Activated CD4-positive, alpha-beta T cell treated with anti-CD3 and anti-CD28 coated beads, Interleukin-2, amount 50 U/mL, for 4 hours (primary cell): Measurements from ENCODE around the gene ATF7.
A peak's percentile ranks its signal among the peaks of the same experiment; 100 is the strongest.
"Not testable (repeated sequence)": the region's sequence is repeated elsewhere in the genome, so short reads cannot be mapped to it uniquely, and the experiment has no call there.

Experiments used
- DNase-seq, 2 experiments: peaks; one replicate each; pipeline ENCODE4 v3.0.0-alpha.2; 2020

ATF7 gene

DNA sequence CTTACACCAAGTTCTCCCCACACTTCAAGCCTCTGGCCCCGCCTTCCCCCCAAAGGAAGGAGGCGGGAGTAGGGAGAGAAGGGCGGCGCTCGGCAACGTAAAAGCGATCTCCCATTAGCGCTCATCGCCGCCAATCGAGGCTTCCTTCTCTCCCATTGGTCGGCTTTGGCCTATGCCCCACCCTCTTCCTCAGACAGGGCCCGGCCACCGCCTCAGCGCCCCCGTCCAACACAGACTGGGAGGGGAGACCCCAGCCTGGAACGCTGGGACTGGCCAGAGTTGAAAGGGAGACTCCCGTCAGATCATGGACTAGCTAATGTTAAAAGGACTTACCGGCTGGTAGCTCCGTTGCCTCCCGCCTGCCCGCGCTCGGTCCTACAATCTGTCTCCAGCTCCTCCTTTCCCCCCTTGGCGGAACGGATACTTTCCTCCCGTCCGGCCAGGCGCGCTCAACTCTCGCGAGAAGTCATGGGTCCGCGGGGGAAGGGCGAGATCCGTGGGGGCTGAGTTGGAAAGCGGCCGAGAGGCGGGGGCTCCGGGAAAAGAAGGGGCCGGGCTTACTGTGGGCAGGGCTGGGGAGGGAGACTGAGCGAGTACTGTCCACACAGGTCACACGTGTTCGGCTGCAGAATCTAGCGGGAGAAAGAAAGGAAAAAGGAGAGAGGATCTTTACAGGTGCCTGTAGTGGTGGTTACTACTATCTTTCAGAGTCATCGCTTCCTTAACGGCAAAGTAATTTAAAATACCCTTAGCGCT is at the start of gene ATF7:
Gene ATF7 (minus strand): TSS at position 437 of the 756 bp plus-strand sequence. CDS start 25,382 bp downstream, outside the sequence.
- peak; percentile 98 to 99 for DNase-seq

- DNase-seq = no peak
Observed at GRCh38 chr12:53674977-53675700, 49.0 kb upstream of the ATF7 start.

- no peak for DNase-seq
Observed at GRCh38 chr12:53670971-53671370, 44.8 kb upstream of the ATF7 start.

DNA sequence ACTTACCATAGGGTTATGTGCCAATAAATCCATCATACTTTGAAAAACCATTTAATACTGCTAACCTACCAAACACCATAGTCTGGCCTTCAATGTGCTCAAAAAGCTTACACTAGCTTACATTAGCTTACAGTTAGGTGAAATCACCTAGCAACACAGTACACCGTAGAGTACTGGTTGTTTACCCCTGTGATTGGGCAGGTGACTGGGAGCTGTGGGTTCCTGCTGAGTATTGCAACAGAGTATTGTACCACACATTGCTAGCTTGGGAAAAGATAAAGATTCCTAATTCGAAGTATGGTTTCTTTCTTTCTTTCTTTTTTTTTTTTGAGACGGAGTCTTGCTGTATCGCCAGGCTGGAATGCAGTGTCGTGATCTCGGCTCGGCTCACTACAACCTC is 44.1 kb upstream of the ATF7 start:
- no peak for DNase-seq

DNA sequence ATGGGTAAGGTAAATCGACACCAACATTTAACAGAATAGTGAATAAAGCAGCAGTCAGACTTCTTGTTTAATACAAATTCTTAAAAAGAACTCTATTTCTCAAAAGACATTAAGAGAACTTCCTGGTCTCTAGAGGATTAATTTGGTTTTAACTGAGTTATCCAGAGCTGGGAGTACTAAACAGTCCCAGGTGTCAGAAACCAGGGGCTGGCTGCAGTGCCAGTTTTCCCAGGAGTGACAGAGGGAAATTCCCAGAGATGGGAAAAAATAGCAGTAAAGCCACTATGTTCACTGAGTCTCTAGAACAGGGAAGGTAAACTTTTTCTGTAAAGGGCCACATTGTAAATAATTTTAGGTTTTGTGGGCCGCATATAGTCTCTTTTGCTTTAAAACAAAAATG is 40.9 kb upstream of the ATF7 start:
- no peak for DNase-seq

GRCh38 chr12:53664936-53665335 is 38.8 kb upstream of the ATF7 start:
- DNase-seq = no peak

GRCh38 chr12:53664191-53664590 is 38.0 kb upstream of the ATF7 start:
- DNase-seq = no peak

- DNase-seq = no peak
Observed at GRCh38 chr12:53660041-53660440, 33.9 kb upstream of the ATF7 start.

DNA sequence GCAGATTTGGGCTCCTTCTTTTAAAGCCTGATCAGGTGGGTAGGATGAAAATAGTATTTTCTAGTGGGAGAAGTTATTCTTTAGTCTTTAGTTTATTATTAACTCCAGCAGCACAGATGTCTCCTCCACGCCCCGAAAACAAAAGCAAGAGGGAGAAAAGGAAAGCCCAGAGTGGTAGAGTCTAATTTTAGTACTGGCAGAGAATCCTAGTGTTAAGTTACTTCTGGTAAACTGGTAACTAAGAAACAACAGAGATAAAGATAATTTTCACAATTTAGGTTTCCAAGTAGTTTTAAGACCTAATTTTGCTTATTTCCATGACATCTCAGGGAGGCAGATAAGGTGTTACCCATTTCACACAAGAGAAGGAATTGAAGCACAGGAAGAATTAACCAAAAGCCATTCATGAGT is 33.4 kb upstream of the ATF7 start:
- no peak for DNase-seq

- DNase-seq = no peak
Observed at GRCh38 chr12:53659011-53659551, 32.9 kb upstream of the ATF7 start.

GRCh38 chr12:53657041-53657440 is 30.9 kb upstream of the ATF7 start:
- DNase-seq = no peak

DNA sequence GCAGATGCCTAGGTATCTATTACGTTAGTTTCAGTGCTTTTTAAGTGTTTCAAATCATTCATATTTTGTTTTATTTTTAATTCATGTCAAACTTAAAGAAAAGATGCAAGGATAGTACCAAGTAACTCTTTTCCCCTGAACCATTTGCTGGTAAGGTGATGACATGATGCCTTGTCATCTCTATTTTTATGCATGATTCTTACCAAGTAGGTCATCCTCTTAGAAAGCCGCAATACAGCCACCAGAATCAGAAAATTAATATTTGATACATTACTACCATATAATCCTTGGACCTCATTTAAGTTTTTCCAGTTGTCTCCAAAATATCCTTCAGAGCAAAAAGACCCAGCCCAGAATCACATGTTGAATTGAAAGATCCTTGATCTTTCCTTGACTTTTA is 27.4 kb upstream of the ATF7 start:
- DNase-seq = no peak

- no peak for DNase-seq
Observed at GRCh38 chr12:53652366-53652765, 26.2 kb upstream of the ATF7 start.

DNA sequence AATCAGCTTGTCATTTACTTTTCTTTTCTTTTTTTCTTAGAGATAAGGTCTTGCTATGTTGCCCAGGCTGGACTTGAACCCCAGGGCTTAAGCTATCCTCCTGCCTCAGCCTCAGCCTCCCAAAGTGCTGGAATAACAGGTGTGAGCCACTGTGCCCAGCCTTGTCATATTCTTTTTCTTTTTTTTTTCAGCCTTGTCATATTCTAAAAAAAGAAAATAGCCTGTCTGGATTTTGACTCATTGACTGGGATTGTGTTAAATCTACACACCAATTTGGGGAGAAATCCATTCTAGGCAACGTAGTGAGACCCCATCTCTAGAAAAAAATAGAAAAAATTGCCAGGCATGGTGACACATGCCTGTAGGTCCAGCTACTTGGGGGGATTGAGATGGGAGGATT is 25.6 kb upstream of the ATF7 start:
- DNase-seq = no peak

DNA sequence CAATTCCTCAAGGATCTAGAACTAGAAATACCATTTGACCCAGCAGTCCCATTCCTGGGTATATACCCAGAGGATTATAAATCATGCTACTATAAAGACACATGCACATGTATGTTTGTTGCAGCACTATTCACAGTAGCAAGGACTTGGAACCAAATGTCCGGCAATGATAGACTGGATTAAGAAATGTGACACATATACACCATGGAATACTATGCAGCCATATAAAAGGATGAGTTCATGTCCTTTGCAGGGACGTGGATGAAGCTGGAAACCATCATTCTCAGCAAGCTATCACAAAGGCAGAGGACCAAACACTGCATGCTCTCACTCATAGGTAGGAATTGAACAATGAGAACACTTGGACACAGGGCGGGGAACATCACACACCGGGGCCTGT is 20.1 kb upstream of the ATF7 start:
- DNase-seq = not testable (repeated sequence)

- DNase-seq = no peak
Observed at GRCh38 chr12:53645165-53645564, 19.0 kb upstream of the ATF7 start.

DNA sequence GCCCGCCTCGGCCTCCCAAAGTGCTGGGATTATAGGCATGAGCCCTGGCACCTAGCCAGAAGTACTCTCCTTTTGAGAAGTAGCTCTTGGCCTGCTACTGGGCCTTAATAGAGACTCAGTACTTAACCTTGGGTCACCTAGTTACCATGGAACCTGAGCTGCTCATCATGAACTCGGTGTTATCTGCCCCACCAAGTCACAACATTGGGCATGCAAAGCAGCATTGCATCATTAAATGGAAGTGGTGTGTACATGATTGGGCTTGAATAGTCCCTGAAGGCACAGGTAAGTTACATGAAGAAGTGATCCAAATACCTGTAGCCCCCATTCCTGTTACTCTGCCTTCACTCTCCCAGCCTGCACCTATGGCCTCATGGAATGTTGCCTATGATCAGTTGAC is 18.0 kb upstream of the ATF7 start:
- DNase-seq = no peak

GRCh38 chr12:53643232-53643979 is 17.2 kb upstream of the ATF7 start:
- DNase-seq = no peak

DNA sequence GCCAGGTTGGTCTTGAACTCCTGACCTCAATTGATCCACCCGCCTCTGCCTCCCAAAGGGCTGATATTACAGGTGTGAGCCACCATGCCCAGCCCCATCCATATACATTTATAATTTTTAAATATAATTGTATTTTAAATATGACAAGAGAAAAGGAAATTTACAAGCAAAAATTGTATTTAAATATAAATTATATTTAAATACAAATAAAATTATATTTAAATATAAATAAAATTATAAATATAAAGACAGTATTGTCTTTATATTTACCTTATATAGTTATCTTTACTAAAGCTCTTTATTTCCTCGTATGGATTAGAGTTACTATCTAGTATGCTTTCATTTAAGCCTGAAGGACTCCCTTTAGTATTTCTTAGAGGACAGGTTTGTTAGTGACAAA is 11.9 kb upstream of the ATF7 start:
- DNase-seq = no peak

DNA sequence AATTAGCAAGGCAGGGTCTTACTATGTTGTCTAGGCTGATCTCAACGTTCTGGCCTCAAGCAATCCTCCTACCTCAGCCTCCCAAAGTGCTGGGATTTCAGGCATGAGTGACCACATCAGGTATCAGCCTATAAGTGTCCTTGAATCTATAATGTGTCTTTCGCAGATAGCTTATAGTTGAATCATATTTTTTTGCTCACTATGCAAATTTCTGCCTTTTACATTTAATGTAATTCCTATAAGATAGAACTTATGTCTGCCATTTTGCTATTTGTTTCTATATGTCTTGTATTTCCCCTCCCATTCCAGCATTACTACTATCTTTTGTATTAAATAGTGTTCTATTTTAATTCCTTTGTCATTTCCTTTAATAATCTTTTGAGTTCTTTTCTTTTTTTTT is 10.5 kb upstream of the ATF7 start:
- DNase-seq = no peak

- not testable (repeated sequence) for DNase-seq
Observed at GRCh38 chr12:53635708-53636107, 9.5 kb upstream of the ATF7 start.

DNA sequence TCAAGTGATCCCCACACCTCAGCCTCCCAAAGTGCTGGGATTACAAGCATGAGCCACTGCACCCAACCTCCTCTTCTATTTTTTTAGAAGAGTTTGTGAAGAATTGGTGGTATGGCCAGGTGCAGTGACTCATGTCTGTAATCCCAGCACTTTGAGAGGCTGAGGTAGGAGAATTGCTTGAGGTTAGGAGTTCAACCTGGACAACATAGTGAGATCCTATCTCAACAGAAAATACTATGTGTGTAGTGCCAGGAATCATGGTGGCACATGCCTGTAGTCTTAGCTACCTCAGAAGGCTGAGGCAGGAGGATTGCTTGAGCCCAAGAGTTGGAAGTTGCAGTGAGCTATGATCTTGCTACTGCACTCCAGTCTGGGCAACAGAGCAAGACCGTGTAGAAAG is 5.5 kb upstream of the ATF7 start:
- no peak for DNase-seq

DNA sequence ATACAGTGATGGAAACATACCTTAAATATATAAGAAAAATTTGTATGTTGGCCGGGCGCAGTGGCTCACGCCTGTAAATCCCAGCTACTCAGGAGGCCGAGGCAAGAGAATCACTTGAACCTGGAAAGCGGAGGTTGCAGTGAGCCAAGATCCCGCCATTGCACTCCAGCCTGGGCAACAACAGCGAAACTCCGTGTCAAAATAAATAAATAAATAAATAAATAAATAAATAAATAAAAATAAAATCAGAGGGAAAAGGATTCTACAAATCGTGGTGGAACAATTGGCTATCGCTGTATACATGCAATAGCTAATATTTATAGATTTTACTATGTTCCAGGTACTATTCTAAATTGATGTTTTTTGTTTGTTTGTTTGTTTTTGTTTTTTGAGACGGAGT is 1.7 kb upstream of the ATF7 start:
- DNase-seq = no peak
